SJSA1 (cell line): ENCODE results near the gene OLFM2. TPM values are rescaled to one million over a fixed set of nuclear protein-coding genes. Genes with fewer than 3 reads are reported as not detected.

Experiments
- DNase-seq, 2 experiments: peaks; one replicate each; pipeline ENCODE4 v3.0.0-alpha.2; 2015 to 2020; ENCODE audit warnings: low spot score in 2 of 2, low read depth in 1 of 2
- H3K27ac ChIP-seq: fragments of 250-450 bp; sonication (Bioruptor Pico); 2 replicates; pipeline ENCODE4 v1.5.1; 2020; ENCODE audit warnings: mild to moderate bottlenecking, moderate library complexity
- H3K27me3 ChIP-seq: fragments of 250-450 bp; sonication (Bioruptor Pico); replicated peaks from 2 replicates; pipeline ENCODE4 v1.5.1; 2020; ENCODE audit warnings: mild to moderate bottlenecking, moderate library complexity
- H3K36me3 ChIP-seq: fragments of 250-450 bp; sonication (Bioruptor Pico); 2 replicates; pipeline ENCODE4 v1.5.1; 2020; ENCODE audit warnings: mild to moderate bottlenecking
- H3K4me1 ChIP-seq: fragments of 250-450 bp; sonication (Bioruptor Pico); replicated peaks from 2 replicates; pipeline ENCODE4 v1.6.1; 2021; ENCODE audit warnings: mild to moderate bottlenecking
- H3K4me3 ChIP-seq: fragments of 250-450 bp; sonication (Bioruptor Pico); 2 replicates; pipeline ENCODE4 v1.5.1; 2020; ENCODE audit warnings: mild to moderate bottlenecking
- H3K9me3 ChIP-seq: fragments of 250-450 bp; sonication (Bioruptor Pico); replicated peaks from 2 replicates; pipeline ENCODE4 v1.5.1; 2020; ENCODE audit warnings: mild to moderate bottlenecking
- total RNA-seq: library from RNA; depleted of rRNA; stranded (reverse); fragments of >200 nt; shearing (Covaris generic); gene quantifications from 2 replicates; pipeline ENCODE4 v1.2.3, GENCODE V29; 2014; rRNA removed

The OLFM2 gene
- total RNA-seq, 1 experiment from 2014 or later, result 0.11 TPM

DNA sequence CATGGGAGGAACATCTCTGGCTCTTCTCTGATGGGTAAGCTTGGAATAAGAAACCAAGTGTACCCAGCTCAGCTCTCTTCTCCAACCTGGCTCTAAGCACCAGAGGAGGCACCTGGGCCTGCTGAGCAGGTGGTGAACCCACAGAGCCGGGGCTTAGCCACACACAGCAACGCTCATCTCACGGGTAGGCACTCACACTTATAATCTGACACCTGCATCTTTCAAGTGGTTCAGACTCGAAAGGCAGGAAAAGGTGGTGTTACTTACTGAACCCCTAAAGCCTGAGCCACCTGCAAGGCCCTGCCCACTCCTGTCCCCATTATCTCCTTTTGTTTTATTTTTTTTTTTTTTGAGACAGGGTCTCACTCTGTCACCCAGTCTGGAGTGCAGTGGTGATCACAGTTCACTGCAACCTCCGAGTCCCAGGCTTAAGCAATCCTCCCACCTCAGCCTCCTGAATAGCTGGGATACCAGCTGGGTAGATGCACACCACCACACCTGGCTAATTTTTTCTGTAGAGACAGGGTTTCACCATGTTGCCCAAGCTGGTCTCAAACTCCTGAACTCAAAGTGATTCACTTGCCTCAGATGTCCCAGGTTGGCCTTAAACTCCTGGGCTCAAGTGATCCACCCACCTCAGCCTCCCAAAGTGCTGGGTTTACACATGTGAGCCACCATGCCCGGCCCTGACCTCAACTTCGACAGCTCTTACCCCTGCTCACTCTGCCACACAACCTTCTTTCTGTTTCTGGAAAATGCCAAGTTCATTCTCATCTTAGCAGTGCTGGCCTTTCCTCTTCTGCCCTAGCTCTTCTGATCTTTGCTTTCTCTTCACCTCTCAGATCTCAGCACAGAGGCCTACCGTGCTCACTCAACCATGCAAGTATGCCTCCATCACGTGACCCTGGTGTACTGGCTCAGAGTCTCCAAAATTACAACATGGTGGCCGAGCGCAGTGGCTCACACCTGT is 127.2 kb downstream of the OLFM2 start:
- H3K27me3 ChIP-seq, result no peaks in the 10 kb centered on the region
- H3K4me3 ChIP-seq, result no peak overlapping the region
- H3K27ac ChIP-seq, result no peak overlapping the region
- no peaks in the 10 kb centered on the region for H3K9me3 ChIP-seq
- H3K4me1 ChIP-seq, result no peaks in the 10 kb centered on the region
- no peak for DNase-seq
- peaks cover 66% of the 10 kb centered on the region for H3K36me3 ChIP-seq

DNA sequence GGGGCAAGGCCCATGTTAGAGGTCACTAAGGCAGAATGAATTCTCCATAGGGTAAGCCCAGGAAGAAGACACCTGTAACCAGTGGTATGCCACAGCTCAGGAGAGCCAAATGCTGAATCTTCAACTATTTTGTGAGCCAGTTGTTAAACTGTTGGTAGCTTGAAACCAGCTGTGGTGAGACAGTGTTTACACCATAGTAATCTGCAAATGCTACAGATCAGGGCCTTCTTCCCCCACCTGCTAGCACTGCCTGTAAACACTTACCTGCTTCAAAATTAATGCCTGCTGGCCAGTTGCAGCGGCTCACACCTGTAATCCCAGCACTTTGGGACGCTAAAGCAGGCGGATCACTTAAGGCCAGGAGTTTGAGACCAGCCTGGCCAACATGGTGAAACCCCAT is 129.5 kb downstream of the OLFM2 start:
- no peak overlapping the region for H3K4me3 ChIP-seq
- H3K27ac ChIP-seq, result no peak overlapping the region
- peaks cover 51% of the 10 kb centered on the region for H3K36me3 ChIP-seq
- DNase-seq, result no peak
- no peaks in the 10 kb centered on the region for H3K9me3 ChIP-seq
- H3K4me1 ChIP-seq, result no peaks in the 10 kb centered on the region
- H3K27me3 ChIP-seq, result no peaks in the 10 kb centered on the region

Other genes with a start within 250 kb of the OLFM2 start
- 3.5 and 6.3 TPM in 2 replicates for gene ZNF846, start 167.8 kb downstream of the OLFM2 start, total RNA-seq
- gene FBXL12, start 117.4 kb downstream of the OLFM2 start, total RNA-seq, result 16.9 and 34.1 TPM in 2 replicates
- 472 and 541 TPM in 2 replicates for gene UBL5, start 108.6 kb downstream of the OLFM2 start, total RNA-seq
- 171 and 230 TPM in 2 replicates for gene PIN1, start 101.2 kb downstream of the OLFM2 start, total RNA-seq
- gene COL5A3, start 74.0 kb upstream of the OLFM2 start, total RNA-seq, result 0.38 and 0.39 TPM in 2 replicates
- not detected in 2 replicates for gene RDH8, start 77.0 kb upstream of the OLFM2 start, total RNA-seq
- gene SHFL, start 149.8 kb upstream of the OLFM2 start, total RNA-seq, result 14.5 and 17.4 TPM in 2 replicates
- 0.11 TPM in 1 of 2 replicates, not detected in the other for gene ANGPTL6, start 166.2 kb upstream of the OLFM2 start, total RNA-seq
- 28.0 and 31.4 TPM in 2 replicates for gene PPAN, start 169.8 kb upstream of the OLFM2 start, total RNA-seq
- 1.9 and 2.2 TPM in 2 replicates for gene P2RY11, start 175.2 kb upstream of the OLFM2 start, total RNA-seq
- gene EIF3G, start 183.4 kb upstream of the OLFM2 start, total RNA-seq, result 295 and 346 TPM in 2 replicates